ENCODE data around the gene CLIP2.
A peak's percentile ranks its signal among the peaks of the same experiment; 100 is the strongest.
"Not testable (repeated sequence)": the region's sequence is repeated elsewhere in the genome, so short reads cannot be mapped to it uniquely, and the experiment has no call there.

The CLIP2 gene

DNA sequence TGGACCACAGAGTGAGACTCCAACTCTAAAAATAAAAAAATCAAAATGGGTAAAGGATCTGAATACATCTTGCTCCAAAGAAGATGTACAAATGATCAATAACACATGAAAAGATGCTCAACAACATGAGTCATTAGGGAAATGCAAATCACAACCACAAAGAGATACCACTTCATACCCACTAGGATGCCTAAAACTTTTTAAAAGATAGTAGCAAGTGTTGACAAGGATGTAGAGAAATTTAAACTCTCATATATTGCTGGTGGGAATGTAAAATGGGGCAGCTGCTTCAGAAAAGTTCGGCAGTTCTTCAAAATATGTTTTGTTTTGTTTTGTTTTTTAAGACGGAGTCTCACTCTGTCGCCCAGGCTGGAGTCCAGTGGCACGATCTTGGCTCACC is 118.8 kb downstream of the CLIP2 start:
- DNase-seq, result no peak

DNA sequence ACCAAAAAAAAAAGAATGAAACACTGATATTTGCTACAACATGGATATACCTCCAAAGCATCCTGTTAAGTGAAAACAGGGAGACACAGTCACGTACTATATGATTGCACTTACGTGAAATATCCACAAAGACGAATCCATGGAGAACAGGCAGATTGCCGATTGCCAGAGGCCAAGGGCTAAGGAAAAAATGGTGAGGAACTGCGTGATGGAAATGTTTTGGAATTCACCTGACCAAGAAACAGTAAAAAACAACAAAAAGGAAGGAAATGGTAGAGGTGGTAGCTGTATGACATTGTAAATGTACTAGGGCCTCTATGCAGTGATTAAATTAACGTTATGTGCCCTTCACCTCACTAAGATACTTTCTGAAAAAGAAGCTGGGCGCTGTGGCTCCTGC is 120.4 kb downstream of the CLIP2 start:
- no peak for DNase-seq

DNA sequence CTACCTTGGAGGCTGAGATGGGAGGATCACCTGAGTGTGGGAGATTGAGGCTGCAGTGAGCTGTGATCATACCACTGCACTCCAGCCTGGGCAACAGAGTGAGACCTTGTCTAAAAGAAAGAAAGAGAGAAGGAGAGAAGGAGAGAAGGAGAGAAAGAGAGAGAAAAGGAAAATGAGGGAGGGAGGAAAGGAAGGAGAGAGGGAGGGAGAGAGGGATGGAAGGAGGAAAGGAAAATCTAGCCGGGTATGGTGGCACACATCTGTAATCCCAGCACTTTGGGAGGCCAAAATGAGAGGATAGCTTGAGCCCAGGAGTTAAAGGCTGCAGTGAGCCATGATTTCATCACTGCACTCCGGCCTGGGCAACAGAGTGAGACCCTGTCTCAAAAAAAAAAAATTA is 121.6 kb downstream of the CLIP2 start:
- DNase-seq, result no peak

DNA sequence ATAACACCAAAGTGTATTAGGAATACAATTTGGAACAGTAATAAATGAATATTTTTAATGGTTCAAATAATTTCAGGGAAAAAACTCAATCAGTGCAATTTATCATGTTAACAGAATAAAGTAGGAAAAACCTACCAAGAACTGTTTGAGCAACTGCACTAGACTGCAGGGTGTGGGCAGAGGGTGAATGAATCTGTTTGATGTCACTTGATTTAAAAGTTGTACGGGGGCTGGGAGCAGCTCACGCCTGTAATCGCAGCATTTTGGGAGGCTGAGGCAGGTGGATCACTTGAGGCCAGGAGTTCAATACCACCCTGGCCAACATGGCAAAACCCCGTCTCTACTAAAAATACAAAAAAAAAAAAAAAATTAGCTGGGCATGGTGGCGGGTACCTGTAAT is 122.4 kb downstream of the CLIP2 start:
- not testable (repeated sequence) for DNase-seq

DNA sequence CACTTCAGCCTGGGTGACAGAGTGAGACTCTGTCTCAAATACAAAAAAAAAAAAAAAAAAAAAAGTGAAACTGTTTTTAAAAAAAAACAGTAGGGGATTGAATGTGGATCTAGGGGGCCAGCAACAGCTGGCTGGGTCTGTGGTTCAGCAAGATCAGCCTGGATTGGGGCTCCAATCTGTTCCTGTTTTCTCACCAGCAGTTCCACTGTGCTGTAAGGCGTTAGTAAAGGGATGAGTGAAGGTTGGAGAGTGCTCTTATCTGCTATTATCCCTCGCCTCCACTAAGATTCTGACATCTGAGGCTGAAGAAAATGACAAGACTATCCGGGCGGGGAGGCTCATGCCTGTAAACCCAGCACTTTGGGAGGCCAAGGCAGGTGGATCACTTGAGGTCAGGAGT is 122.8 kb downstream of the CLIP2 start:
- peak; percentile 83 for DNase-seq

DNA sequence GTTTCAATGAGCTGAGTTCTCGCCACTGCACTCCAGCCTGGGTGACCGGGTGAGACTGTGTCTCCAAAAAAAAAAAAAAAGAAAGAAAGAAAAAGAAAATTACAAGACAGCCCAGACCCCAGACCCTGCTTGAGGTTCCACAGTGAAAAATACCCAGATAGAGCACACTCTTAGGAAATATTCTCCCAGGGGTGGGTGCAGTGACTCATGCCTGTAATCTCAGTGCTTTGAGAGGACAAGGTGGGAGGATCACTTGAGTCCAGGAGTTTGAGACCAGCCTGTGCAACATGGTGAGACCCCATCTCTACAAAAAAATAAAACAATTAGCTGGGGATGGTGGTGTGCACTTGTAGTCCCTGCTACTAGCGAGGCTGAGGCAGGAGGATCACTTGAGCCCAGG is 123.4 kb downstream of the CLIP2 start:
- DNase-seq, result no peak

DNA sequence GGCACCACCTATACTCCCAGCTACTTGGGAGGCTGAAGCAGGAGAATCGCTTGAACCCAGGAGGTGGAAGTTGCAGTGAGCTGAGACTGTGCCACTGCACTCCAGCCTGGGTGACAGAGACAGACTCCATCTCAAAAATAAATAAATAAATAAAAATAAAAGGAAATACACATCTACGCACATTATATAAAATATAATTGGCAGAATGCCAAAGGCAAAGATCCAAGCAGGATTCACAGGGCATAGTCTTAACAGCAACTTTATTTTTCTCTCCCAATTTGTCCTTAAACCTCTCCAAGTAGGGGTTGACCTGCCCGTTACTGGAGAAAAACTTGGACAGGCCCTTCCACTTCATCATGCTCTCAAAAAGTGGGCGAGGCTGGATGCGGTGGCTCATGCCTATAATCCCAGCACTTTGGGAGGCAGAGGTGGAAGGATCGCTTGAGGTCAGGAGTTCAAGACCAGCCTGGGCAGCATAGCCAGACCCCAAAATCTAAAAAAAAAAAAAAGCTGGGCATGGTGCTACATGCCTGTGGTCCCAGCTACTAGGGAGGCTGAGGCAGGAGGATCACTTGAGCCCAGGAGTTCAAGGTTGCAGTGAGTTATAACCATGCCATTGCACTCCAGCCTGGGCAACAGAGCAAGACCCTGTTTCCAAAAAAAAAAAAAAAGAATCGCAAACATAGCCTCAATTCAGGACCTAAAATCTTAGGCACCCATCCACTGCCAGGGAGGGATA is 125.6 kb downstream of the CLIP2 start:
- DNase-seq, result not testable (repeated sequence)

DNA sequence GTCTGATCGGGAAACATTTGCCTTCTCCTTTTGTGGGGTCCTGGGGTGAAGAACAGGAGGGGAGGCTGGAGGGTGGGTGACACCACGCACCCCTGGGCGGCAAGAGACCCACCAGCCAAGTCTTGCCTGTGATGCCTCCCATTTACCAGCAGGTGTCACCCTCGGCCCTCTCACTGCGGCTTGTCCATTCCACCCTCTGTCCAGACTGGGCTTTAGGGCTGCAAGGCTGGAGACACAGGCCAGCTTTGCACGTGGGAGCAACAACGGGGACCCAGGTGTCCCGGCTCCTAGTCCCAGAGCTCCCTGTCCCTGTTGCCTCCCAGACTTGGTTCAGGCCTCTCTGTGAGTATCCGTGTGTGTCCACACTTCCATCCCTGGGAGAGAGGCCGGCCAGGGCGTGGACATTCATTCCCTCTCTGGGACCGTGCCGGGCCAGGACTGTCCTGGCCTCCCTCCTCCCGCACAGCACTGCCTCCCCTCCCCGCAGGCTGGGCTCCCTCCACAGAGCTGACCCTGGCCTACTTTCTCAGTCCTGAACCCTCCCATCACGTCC is 128.3 kb downstream of the CLIP2 start:
- peak; percentile 81 for DNase-seq

DNA sequence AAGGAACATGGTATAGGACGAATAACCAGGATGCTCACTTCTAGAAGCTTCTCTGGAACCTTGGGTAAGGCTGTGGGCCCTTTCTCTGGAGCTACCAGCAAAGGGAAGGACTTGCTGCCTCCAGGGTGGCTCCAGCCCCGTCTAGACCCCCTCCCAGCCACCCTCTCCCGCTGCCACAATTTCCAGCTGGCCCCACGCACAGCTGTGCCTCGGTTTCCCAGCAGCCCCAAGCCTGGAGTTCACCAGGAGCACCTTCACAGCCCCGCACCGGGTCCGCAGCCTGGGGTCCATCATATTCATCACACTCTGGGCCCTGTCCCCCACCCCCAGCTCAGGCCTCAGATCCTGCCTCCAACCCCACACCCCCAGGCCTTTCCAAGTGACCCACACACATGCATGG is 128.9 kb downstream of the CLIP2 start:
- DNase-seq, result no peak

DNA sequence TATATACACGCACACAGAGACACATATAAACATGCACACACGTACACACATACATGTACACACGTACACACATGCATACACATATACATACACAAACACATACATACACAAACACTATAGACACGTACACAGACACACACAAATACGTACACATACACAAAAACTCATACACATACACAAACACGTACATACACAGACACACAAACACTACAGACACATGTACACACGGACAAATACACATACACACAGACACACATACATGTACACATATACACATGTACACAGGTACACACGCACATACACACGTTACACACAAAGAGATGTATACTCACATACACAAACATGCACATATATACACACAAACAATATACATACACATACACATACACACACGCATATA is 129.3 kb downstream of the CLIP2 start:
- no peak for DNase-seq

DNA sequence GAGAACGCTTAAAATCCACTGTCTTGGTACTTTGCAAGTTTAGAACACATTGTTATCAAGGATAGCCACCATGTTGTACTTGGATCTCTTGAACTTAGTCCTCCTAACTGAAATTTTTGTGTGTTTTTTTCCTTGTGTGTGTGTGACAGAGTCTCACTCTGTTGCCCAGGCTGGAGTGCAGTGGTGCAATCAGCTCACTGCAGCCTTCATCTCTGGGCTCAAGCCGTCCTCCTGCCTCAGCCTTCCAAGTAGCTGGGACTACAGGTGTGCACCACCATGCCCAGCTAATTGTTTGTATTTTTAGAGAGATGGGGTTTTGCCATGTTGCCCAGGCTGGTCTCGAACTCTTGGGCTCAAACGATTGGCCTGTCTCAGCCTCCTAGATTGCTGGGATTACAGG is 130.0 kb downstream of the CLIP2 start:
- DNase-seq, result not testable (repeated sequence)

DNA sequence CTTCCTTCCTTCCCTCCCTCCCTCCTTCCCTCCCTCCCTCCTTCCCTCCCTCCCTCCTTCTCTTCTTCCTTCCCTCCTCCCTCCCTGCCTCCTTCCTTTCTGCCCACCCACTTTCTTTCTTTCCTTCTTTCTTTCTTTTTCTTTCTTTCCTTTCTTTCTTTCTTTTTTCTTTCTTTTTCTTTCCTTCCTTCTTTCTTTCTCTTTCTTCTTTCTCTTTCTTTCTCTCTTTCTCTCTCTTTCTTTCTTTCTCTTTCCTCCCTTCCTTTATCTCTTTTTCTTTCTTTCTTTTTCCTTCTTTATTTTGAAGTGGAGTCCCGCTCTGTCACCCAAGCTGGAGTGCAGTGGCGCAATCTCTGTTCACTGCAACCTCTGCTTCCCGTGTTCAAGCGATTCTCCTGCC is 130.8 kb downstream of the CLIP2 start:
- no peak for DNase-seq

DNA sequence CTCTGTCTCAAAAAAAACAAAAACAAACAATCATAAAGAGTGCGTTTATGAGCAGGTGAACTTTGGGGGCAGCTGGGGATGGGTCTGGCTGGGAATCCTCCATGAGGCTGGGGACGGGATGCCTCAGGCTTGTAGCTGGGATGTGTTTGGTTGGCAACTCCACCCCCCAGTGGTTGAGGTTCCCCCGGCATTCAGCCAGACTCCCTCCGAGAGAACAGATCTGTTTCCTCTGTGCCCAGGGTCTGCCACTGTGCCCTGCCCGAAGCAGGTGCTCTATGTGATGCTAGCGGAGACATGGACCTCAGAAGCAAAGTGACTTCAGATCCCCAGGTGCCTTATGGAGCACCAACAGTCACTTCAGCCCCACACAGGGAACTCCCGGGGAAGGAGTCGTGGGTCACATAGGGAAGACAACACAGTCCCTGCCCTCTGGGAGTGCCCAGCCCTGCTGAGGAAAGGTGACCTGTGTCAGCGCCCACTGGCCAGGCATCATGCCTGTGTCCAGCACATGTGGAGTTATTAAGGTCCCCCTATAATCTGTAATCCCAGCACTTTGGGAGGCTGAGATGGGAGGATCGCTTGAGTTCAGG is 135.2 kb downstream of the CLIP2 start:
- no peak for DNase-seq

DNA sequence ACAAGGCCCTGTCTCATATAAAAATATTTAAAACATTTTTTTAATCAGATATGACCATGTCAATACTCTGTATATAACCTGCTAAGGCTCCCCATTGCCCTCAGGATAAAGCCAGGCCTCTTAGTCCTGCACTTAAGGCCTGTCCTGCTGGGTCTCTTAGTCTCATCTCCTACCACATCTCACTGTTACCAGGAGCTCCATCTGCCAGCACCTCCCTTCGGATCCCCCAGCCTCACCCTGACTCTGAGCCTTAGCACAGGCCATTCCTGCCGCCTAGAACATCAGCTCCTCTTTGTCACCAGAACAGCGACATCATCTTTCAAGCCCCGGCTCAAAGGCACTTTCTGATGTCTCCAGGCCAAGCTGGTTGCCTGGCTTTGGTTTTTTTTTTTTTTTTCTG is 138.8 kb downstream of the CLIP2 start:
- no peak for DNase-seq

DNA sequence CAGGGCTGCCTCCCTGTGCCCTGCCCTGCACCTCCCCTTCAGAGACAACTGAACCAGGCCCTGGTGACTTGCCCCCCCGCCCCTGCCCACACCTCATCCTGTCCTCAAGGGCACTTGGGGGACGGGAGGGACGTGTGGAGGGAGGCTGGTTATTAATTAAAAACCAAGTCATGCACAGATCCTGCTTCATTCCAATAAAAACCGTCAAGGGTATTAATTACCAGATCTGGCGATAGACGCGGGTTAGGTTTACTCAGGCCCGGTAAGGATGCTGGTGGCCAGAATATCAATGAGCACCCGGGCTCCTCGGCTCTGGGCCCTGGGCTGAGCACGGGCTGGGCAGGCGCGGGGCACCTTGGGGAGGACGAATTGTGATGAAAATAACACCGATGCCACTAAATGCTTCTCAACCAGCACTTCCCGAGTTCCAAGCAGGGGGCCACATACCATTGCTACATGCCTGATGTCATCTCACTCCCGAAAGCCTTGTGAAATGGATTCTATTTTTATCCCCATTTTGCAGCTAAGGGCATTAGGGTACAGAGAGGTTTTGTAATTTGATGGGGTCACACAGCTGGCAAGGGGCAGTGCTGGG is 140.0 kb downstream of the CLIP2 start:
- DNase-seq, result no peak

DNA sequence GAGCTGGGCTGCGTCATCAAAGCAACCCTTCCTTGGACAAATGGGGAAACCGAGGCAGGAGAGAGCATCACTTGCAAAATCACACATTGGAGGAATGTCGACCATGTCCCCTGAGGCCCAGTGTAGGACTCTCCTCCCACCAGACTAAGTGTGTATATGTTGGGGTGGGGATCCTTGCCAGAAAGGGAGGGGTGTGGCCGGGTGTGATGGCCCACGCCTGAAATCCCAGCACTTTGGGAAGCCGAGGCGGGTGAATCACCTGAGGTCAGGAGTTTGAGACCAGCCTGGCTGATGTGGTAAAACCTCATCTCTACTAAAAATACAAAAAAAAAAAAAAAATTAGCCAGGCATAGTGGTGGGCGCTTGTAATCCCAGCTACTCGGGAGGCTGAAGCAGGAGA is 141.2 kb downstream of the CLIP2 start:
- DNase-seq, result not testable (repeated sequence)

DNA sequence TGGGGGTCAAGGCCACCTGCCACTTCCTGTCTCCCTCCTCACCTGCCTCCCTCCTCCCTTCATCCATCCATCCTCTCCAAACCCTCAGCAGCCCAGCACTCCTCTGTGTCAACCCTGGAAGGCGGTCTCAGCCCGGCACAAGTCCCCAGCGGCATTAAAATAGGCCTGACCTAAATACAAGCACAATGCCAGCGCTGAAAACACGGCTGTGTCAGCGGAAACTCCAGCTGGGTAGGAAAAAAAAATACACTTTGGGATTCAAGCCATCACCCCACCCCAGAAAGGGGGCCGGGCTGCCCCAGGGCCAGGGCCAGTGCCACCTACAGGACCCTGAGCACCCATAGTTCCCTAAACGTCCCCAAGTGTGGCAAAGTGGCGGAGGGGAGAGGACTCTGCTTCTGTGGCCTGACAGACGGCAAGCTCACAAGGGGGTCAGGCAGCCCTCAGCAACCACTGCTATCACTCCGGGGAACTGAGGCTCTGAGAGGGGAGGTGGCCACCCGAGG is 141.8 kb downstream of the CLIP2 start:
- DNase-seq, result no peak

DNA sequence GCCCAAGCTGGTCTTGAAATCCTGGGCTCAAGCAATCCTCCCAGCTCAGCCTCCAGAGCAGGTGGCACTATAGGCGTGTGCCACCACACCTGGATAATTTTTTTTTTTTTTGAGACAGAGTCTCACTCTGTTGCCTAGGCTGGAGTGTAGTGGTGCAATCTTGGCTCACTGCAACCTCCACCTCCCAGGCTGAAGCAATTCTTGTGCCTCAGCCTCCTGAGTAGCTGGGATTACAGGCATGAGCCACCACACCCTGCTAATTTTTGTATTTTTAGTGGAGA is 148.0 kb downstream of the CLIP2 start:
- not testable (repeated sequence) for DNase-seq

DNA sequence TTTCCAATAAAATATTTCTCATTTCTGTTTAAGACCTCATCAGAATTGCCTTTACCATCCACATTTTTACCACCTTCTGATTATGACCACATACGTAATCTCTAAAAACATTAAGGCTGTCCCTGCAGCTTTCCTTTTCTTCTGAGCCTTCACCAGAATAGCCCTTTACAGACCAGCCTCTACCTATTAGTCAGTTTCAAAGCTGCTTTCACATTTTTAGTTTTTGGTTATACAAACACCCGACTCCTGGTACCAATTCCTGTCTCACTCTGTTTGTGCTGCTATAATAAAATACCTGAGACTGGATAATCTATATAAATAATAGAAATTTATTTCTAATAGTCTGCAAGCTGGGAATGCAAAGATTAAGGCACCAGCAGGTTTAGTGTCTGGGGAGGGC is 149.1 kb downstream of the CLIP2 start:
- DNase-seq, result no peak

DNA sequence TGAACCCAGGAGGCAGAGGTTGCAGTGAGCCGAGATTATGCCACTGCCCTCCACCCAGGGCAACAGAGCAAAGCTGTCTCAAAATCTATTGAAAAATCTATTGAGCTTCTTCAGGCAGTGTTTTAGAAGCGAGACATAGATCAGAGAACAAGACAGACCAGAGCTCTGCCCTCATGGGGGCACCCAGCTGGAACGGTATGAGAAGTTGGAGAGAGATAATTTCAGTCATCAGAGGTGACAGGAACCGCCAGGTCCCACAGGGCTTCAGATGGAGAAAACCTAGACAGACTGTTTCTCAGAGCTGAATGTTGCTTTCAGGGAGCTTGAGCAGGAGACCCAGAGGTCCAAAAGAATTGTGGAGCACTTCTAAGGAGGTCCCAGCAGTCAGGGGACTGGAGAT is 150.3 kb downstream of the CLIP2 start:
- no peak for DNase-seq

DNA sequence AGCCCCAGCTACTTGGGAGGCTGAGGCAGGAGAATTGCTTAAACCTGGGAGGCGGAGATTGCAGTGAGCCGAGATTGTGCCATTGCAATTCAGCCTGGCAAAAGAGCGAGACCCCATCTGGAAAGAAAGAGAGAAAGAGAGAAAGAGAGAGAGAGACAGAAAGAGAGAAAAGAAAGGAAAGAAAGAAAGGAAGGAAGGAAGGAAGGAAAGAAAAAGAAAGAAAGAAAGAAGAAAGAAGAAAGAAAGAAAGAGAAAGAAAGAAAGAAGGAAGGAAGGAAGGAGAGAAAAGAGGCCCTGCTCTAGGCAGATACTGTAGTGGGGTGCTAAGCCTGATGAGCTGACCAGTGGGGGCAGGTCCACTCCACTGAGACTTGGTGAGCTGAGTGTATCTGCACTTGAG is 150.9 kb downstream of the CLIP2 start:
- DNase-seq, result not testable (repeated sequence)

DNA sequence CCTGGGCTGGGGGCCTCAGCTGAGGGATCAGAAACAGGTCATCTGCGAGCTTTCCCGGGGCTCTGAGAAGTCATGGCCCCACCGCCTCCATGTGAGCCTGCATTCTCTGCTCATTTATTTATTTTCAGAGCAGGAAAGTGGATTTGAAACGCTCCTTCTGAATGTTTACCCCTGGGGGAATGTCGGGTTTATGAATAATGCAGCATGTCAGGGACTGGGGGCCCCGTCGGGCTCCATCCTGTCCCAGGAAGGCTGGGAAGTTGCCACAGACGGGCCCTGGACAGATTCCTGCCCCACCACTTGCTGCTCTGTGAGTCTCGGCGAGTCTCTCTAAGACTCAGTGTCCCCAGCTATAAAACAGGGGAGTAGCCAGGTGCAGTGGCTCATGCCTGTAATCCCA is 152.6 kb downstream of the CLIP2 start:
- no peak for DNase-seq

DNA sequence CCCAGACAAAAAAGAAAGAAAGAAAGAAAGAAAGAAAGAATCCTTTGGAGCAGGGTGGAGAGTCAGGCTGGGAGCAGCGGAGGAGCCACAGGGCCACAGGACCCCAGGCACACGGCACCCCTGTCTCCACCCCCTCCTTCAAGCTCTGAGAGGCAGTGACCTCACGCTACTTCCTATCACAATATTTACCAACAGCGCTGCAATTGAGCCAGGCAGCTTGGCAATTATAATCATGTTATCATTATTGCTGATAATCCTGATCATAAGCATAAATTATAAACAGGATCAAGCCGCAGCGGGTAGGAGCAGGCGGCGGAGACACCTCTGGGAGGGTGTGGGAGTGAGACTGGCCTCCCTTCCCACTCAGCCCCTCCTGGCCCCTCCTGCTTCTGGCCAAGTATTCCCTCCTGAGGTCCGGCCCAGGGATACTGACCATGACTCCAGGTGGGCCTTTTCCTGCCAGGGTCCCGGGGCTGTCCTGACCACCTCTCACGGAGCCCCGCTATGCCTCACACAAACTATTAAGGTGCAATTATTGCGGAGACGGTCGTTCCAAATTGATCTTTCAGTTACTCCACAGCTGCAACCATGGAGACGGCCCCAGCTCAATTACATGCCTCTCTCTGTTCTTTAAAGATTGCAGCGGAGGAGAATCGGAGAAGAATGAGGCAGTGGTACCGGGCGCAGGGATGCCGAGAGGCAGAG is 154.5 kb downstream of the CLIP2 start:
- DNase-seq, result no peak

DNA sequence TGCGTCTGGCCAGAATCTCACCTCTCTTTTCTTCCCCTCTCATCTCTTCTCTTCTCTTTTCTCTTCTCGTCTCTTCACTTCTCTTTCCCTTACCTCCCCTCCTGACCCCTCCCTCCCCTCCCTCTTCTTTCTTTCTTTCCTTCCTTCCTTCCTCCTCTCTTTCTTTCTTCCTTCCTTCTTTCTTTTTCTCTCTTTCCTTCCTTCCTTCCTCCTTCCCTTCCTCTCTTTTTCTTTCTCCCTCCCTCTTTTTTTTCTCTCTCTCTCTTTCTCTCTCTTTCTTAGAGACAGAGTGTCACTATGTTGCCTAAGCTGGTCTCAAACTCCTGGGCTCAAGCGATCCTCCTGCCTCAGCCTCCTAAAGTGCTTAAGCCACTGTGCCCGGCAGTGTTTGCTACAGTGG is 159.9 kb downstream of the CLIP2 start:
- DNase-seq, result no peak

Data from NCI-H82 (cell line).